Measurements from ENCODE around the gene PIK3R1.
"Not testable (repeated sequence)": the region's sequence is repeated elsewhere in the genome, so short reads cannot be mapped to it uniquely, and the experiment has no call there.

The PIK3R1 gene

DNA sequence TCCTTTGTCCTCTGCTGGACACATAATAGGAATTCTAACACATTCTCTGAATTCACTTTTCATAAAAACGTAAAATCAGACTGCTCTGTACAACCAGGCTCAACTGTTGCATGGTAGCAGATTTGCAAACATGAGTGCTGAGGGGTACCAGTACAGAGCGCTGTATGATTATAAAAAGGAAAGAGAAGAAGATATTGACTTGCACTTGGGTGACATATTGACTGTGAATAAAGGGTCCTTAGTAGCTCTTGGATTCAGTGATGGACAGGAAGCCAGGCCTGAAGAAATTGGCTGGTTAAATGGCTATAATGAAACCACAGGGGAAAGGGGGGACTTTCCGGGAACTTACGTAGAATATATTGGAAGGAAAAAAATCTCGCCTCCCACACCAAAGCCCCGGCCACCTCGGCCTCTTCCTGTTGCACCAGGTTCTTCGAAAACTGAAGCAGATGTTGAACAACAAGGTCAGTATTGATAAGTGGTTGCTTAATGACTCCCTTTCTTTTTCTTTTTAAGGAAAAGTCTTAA, 11.1 kb downstream of the PIK3R1 start:
- no peak for DNase-seq

DNA sequence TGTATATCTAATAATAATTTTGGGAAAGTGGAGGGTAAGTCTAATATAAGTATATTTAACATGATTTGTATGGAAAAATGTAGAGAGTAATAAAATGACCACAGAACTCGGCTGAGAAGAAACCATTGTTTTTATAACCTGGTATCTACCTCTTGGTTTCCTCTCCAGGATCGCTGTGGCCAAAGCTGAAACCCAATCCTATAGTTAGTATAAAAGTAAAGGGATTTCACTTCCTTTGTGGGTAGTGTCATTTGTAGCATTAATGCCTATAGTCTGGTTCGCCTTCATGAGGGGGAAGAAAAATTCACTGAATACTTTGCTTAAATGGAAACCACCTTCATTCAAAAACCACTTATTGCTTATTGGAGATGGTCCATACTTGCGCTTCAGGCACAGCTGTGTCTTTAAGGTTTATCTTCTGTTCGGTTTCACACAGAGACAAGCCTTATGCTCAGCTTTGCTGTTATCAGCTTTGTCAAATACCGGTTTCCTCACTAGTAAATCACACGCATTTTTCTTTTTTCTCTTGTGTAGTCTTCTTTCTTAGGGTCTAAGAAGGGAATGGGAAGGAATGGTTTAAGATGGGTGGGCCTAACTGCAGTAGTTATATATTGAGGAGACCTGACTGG, 12.1 kb downstream of the PIK3R1 start:
- no peak for DNase-seq

DNA sequence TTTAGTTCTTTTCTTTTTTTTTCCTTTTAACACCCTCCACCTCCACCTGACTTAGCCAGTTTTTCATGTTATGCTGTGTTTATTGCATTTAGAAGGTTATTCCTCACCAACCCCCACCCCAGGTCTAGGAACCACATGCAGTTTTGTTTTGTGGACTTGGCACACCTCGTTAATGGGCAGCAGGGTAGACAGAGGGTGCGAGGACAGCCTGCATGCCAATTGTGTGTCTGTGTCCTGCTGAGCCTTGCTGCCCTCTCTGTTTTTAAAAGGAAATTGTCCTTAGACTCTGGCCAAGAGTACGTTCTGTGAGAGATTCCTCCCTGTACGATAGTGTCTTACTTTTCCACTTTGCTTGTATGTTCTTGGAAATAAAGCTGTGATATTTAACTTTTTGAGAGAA, 13.9 kb downstream of the PIK3R1 start:
- no peak for DNase-seq

DNA sequence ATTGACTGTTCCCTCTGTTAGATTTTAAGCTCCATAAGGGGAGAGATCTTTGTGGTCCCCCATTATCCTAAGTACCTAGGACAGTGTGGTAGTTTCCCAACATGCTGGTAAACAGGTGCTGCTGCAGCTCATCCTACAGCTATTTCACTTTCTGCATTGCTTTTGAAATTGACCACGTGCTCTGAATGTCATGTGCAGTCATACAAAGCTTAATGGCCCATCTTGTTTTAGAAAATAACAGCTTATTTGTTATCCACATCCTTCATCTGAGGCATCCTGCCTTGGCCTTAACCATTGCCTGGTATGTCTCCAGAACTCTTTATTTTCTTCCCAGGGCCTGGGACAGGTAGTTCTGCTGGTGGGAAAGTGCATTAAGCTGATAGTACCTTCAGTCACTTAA, 14.7 kb downstream of the PIK3R1 start:
- no peak for DNase-seq

DNA sequence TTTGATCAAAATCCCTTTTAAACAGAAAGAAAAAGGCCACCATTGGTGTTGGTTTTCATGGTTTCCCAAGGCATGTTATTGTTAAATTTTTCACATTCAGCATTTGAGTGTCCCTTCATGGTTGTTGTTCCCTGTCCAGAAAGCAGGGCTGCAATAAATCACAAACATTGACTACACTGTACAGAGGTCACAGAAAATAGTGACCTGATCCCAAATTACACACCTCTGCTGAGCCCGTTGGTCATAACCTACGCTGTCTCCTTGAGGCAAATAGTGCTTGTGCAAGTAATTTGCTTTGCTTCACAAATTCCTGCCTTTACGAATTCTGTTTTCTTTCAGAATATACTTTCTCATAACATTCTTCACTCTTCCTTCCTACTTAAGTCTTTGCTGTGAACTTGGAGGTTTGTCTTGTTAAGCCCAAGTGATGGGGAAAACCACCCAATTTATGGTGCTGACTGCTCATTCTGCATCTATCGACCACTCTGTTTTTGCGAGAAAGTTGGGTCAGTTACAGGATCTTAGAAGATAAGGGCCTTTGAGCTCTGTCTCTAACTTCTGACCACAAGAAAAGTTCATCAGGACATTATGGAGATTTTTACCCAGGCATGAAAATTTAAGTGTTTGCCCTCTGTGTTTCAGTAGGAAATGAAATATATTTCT, 16.0 kb downstream of the PIK3R1 start:
- no peak for DNase-seq

DNA sequence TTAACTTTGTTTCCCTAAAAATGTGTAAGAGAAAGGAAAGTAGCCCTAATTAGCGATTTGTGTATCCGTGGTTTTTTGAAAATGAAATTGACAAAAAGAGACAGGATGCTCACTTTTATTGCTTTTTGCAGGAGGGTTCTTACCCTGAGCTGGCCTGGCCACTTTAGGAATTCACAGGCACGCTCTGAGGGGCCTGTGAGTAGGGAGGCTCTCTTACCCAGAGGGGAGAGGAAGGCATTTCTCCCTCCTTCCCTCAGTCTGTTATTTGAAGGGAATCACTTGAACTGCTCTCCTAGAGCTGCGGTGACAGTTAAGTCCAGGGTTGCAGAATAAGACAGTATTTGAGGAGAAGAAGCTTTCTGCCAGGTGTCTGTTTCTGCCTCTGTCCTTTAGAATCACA, 16.7 kb downstream of the PIK3R1 start:
- DNase-seq, result no peak

DNA sequence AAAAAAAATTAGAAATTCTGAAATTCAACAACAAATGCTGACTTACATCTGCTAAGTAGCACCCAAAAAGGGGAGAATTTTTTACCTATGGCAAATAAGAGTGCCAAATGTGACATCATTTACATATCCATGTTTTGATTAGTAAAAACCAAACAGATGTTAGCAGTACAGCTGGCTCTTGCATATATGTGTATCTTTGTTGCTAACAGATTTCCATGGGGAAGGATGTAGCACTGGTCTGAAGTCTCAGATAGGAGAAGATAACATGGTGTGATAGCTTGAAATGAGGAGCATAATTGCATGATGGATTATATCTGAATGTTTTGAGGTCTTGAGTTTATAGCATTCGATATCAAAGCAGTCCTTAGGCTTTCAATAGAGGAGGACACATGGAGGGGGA, 17.5 kb downstream of the PIK3R1 start:
- DNase-seq, result no peak

DNA sequence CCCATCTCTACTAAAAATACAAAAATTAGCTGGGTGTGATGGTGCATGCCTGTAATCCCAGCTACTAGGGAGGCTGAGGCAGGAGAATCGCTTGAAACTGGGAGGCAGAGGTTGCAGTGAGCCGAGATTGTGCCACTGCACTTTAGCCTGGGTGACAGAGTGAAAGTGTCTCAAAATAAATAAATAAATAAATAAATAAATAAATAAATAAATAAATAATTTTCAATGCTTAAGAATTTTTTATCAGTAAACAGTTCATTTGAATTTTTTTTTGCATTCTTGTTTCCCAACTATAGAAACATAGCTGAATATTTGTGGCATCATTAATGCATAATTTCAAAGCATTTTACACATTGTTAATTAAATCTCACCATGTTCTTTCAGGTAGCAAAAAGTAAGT, 19.7 kb downstream of the PIK3R1 start:
- DNase-seq, result not testable (repeated sequence)

DNA sequence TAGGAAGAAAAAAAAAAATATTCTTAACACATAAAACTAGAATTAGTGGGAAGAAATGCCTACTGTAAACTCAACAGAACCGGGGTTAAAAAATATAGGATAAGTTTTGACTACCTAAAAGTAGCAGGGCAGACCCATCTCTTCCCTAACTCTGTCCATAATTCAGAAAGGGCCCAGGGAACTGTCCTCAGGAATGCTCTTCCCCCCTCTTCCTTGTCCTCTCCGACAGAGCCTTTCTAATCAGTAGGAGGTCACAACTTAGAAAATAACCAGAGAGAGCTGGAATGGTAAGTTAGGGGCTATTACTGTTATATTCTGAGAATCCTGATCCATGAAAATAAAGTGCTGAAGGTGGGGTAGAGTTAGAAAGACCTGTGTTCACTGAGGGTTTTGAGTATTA, 22.2 kb downstream of the PIK3R1 start:
- no peak for DNase-seq

DNA sequence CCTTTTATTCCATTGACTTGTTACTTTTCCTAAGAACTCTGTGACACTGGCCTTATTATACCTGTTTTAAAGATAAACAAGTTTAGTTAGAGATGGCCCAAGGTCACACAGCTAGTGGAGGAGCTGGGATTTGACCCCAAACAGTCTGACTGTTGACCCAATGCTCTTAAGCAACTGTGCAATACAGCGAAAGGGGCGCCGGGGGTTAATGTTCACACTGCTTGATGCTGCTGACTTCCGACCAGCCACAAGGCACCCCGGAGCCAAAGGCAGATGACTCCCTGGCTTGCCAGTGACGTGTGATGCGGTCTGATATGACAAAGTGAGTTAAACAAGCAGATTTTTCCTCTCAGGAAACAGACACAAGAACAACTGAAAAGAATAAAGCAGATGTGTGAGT, 23.9 kb downstream of the PIK3R1 start:
- DNase-seq, result peak; percentile 79

DNA sequence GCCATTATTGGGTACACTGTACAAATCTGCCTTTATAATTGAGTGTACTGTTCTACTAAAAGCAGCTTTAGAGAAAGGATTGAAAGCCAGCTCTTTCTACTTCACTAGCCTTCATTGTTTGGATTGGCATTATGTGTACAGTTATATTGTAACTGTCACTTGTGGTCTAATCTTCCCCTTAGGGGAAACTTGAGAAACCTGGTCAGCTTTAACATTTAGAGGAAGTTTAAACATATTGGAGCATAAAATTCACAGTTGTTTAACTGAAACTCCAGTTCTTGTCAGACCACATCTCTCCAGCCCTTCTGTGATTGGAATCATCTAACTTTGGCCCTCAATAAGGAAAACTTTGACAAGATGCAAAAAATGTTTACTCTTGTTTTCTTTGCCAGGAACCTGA, 24.6 kb downstream of the PIK3R1 start:
- DNase-seq, result peak; percentile 69

DNA sequence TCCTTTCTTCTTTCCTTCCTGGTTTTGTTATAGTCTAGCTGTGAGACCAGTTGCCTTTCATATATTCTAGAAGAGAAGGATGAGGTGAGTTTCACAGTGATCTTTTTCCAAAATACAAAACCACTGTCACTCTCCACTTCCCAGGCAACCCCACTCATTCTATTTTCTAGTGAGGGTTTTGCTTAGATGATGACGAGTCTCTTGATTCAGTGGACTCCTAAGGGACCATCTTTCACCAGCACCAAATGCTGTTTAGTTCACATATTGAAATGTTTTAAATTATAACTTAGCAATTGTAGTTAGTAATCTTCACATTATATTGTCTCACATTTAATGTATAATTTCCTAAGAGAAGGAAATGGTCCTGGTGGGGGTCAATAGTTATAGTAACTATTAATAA, 25.2 kb downstream of the PIK3R1 start:
- DNase-seq, result no peak

DNA sequence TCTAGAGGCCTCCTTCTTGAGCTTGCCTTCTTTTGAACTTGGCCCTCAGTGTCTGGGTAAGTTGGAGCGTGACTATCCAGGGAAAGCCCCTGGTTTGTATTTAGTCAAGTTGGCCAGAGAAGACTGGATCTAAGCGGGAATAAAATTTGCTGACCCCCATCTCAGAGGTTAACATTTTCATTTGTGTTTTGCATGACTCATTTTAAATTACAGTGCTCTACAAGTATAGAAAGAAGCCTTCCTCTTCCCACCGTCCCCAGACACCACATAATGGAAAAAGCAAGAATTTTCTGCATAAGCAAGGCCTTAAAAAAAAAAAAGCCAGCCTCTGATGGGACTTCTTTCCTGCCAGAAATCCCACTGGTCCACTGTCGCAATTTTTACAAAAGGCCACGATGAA, 27.2 kb downstream of the PIK3R1 start:
- DNase-seq, result no peak

DNA sequence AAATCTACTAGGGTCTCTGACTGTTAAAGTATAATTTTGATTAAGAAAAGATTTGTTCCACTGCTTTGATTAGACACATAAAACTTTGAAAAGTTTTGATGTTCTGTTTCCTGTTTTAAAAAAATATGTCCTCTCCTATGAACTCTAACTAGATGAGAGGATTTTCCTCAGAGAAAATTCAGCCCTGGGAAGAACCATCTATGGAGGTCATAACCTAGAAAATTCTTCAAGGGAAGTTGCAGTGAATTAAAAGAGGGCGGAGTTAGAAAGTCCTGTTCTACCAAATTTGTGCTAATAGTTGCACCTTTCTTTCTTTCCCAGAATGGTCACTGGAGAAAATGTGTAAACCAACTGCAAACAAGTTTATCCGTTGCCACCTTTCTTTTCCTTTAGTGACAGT, 27.7 kb downstream of the PIK3R1 start:
- DNase-seq, result no peak

DNA sequence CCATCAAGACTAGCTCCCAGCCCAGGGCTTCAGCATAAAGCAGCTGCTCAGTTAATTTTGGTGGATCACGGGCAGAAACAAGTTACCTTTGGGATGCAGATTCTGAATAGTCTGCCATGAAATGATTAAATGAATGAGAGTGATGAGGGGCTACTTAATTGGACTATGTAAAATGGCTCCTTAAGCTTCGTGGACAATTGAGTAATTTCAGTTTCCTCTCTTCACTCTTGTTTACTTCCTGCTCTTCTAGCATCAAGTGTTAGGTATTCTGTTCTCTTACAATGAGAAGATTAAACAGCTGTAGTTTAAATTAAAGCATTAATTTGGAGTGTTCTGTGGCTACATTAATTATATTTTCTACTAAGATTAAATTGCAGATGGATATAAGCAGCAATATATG, 28.1 kb downstream of the PIK3R1 start:
- DNase-seq, result peak; percentile 30

DNA sequence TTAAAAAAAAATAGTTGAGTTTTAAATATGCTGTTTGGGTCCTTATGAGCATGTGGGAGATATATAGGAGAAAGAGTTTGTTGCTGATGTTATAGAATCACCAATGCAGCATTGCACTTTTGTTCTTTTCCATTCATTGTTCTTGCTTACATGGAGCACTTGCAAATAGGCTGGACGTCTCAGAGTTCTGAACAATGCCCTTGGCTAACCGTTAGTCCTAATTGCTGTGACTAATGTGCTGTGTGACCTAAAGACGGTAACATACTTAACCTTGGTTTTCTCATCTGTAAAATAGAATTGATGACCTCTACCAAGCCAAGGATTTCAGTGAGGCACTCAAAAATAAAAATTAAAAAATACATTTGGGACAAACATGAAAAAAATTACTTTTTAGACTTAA, 29.8 kb downstream of the PIK3R1 start:
- no peak for DNase-seq

DNA sequence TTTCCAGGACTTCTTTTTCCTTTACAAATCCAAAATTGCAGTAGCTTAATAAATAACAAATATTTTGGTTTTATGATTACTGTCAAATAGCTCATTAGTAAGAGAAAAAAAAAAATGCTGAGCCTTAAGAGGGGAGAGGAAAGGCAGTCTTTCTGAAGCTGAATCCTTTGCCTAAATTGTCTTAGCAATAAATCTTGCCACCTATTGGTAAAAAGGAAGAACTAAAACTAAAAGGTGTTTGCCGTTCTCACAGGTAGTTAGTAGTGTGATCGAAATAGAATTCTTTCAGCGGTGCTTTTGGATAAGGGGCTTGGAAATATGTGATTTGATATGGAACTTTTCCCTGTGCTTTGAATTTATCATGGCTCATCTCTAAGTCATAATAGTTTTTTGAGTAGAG, 31.2 kb downstream of the PIK3R1 start:
- DNase-seq, result no peak

DNA sequence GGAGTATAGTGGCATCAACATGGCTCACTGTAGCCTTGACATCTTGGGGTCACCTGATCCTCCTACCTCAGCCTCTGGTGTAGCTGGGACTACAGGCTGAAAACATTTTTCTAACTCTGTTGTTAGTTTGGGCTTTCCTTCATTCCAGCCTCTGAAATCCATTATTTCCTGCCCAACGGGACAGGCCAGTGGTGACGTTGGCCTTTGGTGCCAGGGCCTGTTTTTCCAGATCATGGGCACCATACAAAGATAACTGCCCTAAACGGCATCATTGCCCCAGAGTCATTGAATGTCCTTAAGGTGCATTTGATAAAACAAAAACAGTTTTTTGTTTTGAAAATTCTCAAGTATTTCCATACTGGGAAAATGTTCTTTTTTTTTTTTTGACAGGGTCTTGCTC, 32.1 kb downstream of the PIK3R1 start:
- no peak for DNase-seq

DNA sequence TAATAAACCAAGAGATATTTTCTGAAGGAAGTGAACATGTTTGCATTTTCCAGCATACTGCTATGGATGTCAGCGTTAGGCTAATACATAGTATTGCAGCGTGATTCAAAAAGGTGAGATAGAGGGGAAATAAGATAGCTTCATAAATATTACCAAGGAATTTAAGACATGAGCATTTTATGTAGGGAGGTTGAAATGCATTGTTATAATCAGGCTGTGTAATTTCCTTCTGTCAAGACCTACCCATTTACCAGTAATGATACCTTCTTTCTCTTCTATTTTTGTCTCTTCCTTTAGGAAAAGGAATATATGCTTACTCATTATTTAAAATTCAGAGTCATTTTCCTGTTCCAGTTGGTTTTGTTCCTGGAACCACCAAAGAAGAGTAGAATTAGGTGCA, 33.3 kb downstream of the PIK3R1 start:
- no peak for DNase-seq

DNA sequence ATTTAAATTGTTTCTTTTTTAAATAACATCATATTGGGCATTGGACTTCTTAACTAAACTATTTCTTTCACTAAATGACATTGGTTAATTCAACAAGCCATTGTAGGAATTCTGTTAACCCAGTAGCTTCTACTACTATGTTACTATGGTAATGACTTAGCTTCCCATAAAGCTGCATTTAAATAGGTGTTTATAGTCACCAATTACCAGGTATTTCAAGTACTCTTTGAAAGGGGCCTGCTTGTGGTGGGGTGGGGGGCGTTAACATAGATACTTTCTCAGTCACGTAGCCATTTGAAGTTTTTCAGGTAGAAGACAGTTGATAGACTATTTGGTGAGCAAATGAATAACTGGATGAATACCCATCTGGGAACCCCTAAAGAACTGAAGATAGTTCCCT, 34.0 kb downstream of the PIK3R1 start:
- no peak for DNase-seq

DNA sequence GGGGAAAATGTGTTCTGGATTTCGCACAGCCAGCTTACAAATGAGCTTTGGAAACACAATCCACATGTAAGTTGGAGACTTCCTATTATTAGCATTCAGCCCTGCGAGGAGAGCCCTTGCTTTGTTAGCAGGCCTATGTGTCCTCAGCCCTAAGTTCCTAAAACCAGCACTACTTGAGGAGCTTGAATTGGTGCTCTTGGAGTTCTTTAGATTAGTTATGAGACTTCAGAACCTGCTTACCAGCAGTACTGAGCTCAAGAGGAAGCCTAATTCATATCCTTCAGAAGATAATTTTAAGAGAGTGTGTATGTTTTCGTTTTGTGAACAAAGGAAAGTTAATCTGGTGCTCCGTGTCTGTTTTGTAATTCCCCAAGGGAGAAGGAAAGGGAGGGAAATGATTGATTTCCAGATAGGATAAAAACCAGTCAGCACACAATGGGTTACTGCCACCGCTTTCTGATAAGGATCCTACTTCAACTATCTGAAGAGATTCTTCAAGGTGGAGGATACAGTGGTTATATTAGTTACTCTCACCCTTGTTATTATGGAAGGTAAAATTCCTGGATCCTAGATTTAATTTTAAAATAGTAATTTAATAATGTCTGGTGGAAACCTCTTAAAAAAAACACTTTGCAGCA, 35.2 kb downstream of the PIK3R1 start:
- peak; percentile 27 for DNase-seq

DNA sequence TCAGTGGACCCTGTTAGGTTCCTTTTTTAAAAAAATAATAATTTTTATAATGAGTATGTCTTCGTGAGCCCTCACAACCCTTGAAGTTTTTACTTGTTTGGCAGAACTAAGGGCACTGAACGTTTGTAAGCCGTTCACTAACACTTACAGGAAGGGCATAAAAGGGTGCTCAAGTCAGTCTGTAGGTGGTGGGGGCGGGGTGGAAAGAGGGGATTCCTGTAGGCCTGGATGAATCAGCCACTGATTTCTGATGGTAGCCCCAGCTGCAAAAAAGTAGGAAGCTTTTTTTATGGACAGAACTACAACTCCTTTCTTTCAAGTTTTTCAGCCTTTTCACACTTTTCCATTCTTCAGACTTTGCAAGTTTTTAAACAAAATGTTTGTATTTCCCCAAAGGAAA, 35.8 kb downstream of the PIK3R1 start:
- peak; percentile 65 for DNase-seq

DNA sequence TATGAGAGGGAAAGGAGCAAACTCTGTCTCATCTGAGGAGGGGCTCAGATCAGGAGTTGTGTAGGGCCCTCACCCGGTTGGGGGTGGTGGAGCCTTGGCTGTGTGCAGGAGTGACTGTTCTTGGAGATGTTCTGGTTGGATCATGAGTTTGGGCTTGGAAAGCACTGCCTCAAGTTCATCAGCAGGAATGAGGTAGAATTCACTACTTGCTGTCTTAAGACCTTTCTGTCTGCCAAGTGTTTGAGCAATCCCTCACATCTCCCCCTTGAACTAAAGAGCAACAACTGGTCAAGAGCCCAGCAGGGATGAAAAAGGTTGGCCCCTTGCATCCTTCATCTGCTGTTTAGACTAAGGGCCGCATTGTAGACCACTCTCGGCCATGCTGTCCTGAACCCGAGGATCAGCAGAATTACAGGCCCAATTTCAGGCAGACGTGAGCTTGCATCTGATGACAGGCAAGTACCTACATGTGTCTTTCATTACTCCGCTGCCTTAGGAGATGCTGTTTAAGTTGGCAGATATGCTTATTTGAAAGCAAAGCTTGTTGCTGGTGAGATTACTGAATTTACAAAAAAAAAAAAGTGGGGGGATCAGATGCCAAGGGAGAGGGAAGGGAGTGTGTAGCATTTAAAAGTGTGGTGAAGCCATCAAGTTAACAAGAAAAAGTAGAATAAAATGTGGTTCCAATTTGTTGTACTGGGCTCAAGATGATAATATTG, 36.4 kb downstream of the PIK3R1 start:
- DNase-seq, result no peak

Measured in inflammatory macrophage treated with lipopolysaccharide for 4 hours (primary cell).